ENCODE results near the gene OR1L4. TPM values are rescaled to one million over a fixed set of nuclear protein-coding genes. Genes with fewer than 3 reads are reported as not detected.

The OR1L4 gene
- total RNA-seq (not detected), polyA plus RNA-seq (not detected)
- long read RNA-seq, donor 1 = 0 reads
- long read RNA-seq, donor 2 = 0 reads
- long read RNA-seq, donor 3 = 0 reads

GRCh38 chr9:122723690-122724089, at the start of gene OR1L4:
TSS of gene OR1L4 (plus strand) at chr9:122723990. CDS start at chr9:122723990, 0 bp downstream.
- intact Hi-C loops (cut with DNase I) = no loop called here
- 69 to 84% (median 83%) methylated on average over 1 of the region's 1 CpG for WGBS, 3 donors
- H3K4me1 ChIP-seq (ENCODE audit: insufficient read depth) = no peaks in the 10 kb centered on the region
- H3K27ac ChIP-seq = no peak within 1 kb of the TSS
- H3K36me3 ChIP-seq = no peaks in the 10 kb centered on the region
- no peaks in the 10 kb centered on the region for H3K9me3 ChIP-seq
- no peak within 1 kb of the TSS for H3K4me3 ChIP-seq
- TF ChIP-seq CTCF (IDR thresholded peaks at IDR 0.05) (no peak), POLR2A (IDR thresholded peaks at IDR 0.05) (no peak), EP300 (IDR thresholded peaks at IDR 0.05) (no peak)
- no peak for DNase-seq
- H3K27me3 ChIP-seq = no peaks in the 10 kb centered on the region

GRCh38 chr9:122684851-122685250, 38.9 kb upstream of the OR1L4 start:
- no peak for TF ChIP-seq EP300 (IDR thresholded peaks at IDR 0.05)
- no peak for TF ChIP-seq CTCF (IDR thresholded peaks at IDR 0.05)
- Histone ChIP-seq H3K27ac (no peak overlapping the region), H3K27me3 (no peaks in the 10 kb centered on the region), H3K4me1 (ENCODE audit: insufficient read depth) (no peaks in the 10 kb centered on the region), H3K4me3 (no peak overlapping the region), H3K9me3 (no peaks in the 10 kb centered on the region), H3K36me3 (no peaks in the 10 kb centered on the region)
- intact Hi-C loops (cut with DNase I) = no loop called here
- DNase-seq = no peak

- H3K27ac ChIP-seq = no peak overlapping the region
- no peaks in the 10 kb centered on the region for H3K27me3 ChIP-seq
- intact Hi-C loops (cut with DNase I) = no loop called here
- H3K4me1 ChIP-seq (ENCODE audit: insufficient read depth) = no peaks in the 10 kb centered on the region
- no peaks in the 10 kb centered on the region for H3K9me3 ChIP-seq
- no peak for TF ChIP-seq CTCF (IDR thresholded peaks at IDR 0.05)
- TF ChIP-seq POLR2A (IDR thresholded peaks at IDR 0.05) = no peak
- H3K36me3 ChIP-seq = no peaks in the 10 kb centered on the region
- 91 to 97% (median 92%) methylated on average over 1 of the region's 1 CpG for WGBS, 3 donors
- DNase-seq = no peak
- H3K4me3 ChIP-seq = no peak overlapping the region
Observed at GRCh38 chr9:122695696-122696095, 28.1 kb upstream of the OR1L4 start.

GRCh38 chr9:122718038-122718437, 5.8 kb upstream of the OR1L4 start:
- Histone ChIP-seq H3K4me1 (ENCODE audit: insufficient read depth) (no peaks in the 10 kb centered on the region), H3K9me3 (no peaks in the 10 kb centered on the region), H3K4me3 (no peak overlapping the region), H3K27ac (no peak overlapping the region), H3K36me3 (no peaks in the 10 kb centered on the region), H3K27me3 (no peaks in the 10 kb centered on the region)
- DNase-seq = no peak
- intact Hi-C loops (cut with DNase I) = no loop called here
- TF ChIP-seq EP300 (IDR thresholded peaks at IDR 0.05) (no peak), CTCF (IDR thresholded peaks at IDR 0.05) (no peak), POLR2A (IDR thresholded peaks at IDR 0.05) (no peak)
- 79 to 83% (median 80%) methylated on average over 7 of the region's 7 CpGs for WGBS, 3 donors

GRCh38 chr9:122719218-122719617, 4.6 kb upstream of the OR1L4 start:
- no peak for DNase-seq

More at GRCh38 chr9:122719218-122719617, 4.6 kb upstream of the OR1L4 start:
- no peaks in the 10 kb centered on the region for H3K36me3 ChIP-seq
- 73 to 81% (median 76%) methylated on average over 4 of the region's 4 CpGs for WGBS, 3 donors
- H3K4me3 ChIP-seq = no peak overlapping the region
- intact Hi-C loops (cut with DNase I) = no loop called here
- H3K27ac ChIP-seq = no peak overlapping the region
- no peaks in the 10 kb centered on the region for H3K9me3 ChIP-seq
- TF ChIP-seq EP300 (IDR thresholded peaks at IDR 0.05) (no peak), POLR2A (IDR thresholded peaks at IDR 0.05) (no peak), CTCF (IDR thresholded peaks at IDR 0.05) (no peak)
- H3K4me1 ChIP-seq (ENCODE audit: insufficient read depth) = no peaks in the 10 kb centered on the region
- no peaks in the 10 kb centered on the region for H3K27me3 ChIP-seq
